DMS 273 (cell line): Measurements from ENCODE around the gene RFC3.
"Not testable (repeated sequence)": the region's sequence is repeated elsewhere in the genome, so short reads cannot be mapped to it uniquely, and the experiment has no call there.

Source experiments
- DNase-seq: peaks from one replicate; lab custom pipeline; 2025; ENCODE audit not compliant: unreplicated experiment; lab: John Stamatoyannopoulos, UW

Gene RFC3

DNA sequence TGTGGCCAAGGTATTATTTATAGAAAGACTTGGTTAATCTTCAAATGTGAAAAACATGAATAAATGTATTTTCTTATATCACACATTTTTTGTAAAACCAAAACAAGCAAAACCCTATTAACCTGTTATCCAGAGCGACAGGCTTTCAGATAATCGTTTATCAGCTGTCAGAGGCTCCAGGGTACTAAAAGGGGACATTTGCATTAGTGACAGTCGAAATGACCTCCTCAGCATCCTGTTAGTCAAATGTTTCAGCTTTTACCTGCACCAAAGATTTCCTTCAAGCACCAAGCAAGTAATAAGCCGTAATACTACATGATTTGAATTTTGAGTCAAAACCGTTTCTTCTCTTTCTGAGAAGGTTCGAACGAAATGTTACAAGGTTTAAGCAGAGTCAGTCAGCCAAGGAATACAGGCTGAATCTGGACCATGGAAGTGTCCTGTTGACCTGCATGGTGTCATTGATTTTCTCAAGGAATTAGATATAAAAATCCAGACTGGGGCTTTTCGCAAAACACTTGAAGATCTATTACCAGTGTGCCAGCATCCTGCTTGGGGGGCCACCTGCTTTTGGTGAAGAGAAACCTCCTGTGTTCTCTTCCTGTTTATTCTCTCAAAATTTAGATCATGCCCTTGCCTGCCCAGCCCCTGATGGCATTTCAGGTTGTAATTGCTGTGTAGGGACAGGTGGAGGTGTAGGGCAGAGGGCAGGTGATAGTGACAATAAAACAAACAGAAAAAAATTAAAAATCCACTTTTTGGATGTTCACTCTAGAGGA is 11.3 kb upstream of the RFC3 start:
- DNase-seq, result no peak

DNA sequence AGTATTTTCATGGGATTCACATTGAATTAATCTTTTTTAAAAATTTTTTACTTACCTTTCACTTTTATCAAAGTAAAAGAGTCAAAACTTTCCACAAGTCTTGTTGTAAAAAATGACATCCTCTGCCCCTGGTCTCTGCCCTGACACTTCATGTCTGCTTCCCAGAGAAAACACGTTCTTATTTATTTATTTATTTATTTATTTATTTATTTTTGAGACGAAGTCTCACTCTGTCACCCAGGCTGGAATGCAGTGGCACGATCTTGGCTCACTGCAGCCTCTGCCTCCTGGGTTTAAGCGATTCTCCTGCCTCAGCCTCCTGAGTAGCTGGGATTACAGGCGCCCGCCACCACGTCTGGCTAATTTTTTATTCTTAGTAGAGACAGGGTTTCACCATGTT is 5.1 kb upstream of the RFC3 start:
- not testable (repeated sequence) for DNase-seq

DNA sequence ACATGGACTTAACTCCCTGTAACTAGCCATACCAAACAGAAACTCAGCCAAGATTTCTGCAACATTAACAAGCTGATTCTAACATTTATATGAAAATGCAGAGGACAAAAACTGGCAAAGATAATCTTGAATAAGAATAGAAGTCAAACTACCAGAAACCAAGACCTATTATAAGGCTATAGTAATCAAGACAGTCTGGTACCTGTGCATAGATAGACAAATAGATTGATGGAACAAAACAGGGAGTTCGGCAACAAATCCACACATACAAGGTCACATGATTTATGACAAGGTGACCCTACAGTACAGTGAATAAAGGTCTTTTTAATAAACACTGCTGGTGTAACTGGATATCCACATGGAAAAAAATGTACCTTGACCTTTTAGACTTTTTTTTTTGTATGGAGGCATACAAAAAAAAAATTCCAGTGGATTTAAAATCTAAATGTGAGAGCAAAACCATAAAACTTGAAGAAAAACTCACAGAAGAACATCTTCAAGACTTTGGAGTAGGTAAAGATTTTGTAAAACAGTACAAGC is 2.9 kb upstream of the RFC3 start:
- no peak for DNase-seq

DNA sequence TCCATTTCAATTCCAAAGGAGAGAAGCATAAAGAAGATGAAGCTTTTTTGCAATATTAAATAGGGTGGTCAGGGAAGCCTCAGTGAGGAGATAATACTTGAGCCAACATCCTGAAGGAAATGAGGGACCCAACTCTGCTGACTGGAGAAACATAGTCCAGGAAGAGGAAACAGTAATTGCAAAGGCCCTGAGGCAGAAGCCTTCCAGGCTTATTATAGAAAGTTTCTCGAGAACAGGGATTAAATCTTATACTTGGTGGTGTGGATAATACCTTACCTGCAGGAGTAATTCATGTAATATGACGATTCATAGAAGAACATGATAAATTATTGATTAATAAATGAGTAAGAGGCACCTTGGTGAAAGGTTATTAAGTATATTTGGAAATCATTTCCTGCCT is 1.0 kb upstream of the RFC3 start:
- DNase-seq, result no peak

DNA sequence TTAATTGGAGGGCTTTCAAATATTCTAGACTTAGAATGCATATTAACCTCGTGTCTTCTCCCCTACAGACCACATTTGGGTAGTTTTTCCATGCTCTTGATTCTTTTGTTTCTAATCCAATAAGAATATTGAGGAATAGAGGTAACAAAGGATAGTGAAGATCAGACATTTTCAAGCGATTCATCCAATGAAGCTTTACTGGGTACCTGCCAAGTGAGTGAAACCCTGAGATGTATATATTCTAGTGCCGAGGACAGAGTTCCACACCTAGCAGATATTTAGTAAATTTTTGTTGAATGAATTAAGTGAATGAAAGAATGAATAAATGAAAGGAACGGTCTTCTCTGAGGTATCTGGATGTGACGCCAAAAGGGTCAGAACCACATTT is 442 bp upstream of the RFC3 start:
- no peak for DNase-seq

DNA sequence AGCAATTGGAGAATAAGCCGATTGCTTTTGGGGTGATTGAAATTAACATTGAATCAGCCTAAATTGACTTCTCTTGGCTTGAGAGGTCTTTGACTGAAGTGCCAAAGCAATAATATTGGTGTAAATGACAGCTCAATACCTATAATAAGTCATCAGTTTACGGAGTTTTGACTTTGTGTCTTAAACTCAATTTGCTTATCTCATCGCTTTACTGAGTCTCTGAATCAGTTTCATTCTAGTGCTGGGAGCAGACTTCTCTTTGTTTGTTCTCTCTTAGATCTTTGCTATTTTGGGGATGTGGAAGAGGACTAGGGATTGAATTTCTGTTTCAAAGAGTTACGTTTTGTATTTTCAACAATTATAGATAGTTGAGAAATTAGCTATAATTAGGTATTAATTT is 7.1 kb downstream of the RFC3 start:
- no peak for DNase-seq

DNA sequence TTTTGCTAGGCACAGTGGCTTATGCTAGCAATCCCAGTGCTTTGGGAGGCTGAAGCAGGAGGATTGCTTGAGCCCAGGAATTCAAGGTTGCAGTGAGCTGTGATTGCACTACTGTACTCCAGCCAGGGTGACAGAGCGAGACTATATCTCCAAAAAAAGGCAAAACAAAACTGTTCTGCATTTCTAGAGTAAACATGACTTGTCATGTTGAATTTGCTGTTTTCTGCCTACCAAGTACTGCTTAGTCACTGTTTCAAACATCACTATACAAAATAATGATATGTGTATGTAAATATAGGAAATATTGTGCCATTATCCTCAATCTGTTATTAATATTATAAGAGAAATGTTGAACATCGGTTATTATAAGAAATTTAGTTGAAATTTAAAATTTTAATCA is 9.2 kb downstream of the RFC3 start:
- DNase-seq, result no peak

DNA sequence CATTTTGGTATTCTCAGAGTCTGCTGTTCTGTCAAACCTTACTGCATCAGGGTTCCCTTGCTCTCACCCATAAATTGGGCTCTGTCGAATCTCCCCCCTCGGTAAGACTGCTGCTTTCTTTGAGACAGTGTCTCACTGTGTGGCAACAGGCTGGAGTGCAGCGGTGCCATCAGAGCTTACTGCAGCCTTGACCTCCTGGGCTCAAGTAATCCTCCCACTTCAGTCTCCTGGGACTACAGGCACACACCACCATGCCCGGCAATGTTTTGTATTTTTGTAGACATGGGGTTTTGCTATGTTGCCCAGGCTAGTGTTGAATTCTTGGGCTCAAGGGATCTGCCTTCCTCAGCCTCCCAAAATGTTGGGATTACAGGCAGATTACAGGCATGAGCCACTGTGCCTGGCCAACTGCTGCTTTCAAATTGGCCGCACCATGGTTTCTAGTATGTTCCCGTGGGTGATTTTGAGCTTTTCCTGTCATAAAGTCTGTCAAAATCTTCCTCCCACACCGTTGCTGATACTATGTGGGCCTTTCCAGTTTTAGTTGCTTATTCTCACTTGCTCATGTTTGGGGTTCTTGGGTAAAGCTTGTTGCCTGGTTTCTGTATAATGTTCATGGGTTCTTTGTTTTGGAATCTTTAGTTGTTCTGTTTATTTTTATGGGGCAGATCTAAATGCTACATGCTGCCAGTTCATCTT is 10.6 kb downstream of the RFC3 start:
- no peak for DNase-seq

DNA sequence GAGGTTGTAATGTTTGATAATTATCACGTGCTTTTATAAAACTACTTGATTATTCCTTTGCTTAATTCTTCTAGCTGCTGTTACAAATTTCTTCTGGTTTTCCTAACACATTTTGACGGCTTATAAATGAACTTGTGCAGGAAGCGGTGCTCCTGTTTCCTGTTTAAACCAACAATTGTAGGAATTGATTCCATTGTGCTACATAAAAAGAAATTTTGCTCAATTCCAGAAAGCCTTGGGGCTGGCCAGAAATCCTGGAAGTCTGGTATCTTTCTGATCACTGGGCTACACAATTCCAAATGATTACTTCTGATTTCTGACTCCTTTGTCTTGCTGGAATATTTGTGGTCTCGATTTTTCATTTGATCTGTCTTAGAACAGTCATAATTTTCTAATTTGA is 14.9 kb downstream of the RFC3 start:
- no peak for DNase-seq

DNA sequence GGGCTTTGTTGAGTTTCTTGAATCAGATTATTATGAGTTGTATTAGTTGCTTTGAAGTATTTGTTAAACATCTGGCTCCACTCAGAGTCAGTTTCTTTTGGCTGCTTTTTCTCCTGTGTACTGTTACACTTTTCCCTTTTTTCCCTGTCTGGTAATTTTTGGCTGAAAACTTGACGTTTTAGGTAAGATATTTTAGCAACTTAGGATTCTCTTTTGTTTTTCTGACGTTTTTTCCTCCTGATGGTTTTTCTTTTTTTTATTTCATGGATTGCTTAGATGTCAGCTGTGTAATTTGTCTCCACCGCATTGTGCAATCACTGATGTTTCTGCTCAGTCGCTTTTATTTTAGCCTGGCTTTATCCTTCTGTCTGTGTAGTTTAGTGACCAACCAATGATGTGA is 20.7 kb downstream of the RFC3 start:
- DNase-seq, result no peak

DNA sequence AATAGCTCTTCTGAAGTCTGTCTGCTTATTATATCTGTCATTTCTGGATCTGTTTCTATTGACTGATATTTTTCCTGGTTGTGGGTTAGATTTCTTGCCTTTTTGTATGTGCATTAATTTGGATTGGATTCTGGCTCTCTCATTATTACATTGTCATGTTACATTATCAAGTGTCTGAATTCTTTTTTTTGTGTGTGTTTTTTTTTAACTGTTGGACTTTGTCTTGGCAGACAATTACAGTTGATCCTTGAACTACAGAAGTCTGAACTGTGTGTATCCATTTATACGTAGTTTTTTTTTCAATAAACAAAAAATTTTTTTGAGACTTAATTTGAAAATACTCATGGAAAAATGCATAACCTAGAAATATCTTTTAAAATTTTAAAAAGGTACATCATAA is 22.5 kb downstream of the RFC3 start:
- no peak for DNase-seq

DNA sequence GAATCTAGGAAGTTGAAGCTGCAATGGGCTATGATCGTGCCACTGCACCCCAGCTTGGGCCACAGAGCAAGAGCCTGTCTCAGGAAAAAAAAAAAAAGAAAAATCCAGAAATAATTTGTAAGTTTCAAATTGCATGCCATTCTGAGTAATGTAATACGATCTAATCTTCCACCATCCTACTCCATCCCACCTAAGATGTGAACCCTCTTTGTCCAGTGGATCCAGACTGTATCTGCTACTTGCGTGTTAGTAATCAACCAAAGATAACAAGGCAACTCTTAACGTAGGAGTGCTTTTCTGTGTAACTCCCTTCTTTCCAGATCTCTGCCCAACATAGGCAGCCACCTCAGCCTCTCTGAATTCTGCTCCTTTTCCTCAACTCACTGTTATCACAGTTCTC is 24.3 kb downstream of the RFC3 start:
- no peak for DNase-seq

DNA sequence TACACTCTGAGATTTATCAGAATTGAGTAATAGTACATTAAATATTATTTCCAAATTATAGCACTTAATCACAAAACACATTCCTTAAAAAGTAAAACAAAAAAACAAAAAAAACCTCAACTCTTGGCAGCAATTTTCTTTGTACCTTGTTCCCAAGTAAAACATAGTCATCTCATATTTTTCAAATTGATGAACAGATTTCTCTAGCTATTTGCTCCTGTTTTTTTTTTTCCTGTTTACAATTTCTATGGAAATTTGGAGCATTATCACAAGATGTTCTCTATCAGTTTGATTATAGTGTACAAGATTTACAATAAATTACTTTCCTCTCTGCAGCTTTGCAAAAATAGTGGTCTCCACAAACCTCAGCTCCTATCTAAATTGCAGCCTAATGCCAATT is 25.0 kb downstream of the RFC3 start:
- no peak for DNase-seq

DNA sequence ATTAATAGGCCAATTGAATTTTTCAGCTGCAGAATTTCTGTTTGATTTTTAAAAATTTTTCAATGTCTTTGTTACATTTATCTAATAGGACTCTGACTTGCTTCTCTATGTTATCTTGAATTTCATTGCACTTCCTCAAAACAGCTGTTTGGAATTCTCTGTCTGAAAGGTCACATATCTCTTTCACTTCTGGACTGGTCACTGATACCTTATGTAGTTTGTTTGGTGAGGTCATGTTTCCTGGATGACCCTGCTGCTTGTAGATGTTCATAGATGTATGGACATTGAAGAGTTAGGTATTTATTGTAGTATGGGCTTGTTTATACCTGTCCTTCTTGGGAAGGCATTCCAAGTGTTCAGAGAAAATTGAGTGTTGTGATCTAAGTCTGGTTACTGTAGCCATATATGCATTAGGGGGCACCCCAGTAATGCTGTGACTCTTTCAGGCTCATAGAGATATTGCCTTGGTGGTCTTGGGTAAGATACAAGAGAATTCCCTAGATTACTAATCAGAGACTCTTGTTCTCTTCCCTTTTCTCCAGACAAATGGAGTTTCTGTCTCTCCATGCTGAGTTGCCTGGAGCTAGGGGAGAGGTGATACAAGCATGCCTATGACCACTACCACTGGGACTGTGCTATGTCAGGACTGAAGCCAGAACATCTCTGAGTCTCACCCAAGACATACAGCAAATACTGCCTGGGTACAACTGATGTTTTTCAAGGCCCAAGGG is 27.8 kb downstream of the RFC3 start:
- DNase-seq, result no peak

DNA sequence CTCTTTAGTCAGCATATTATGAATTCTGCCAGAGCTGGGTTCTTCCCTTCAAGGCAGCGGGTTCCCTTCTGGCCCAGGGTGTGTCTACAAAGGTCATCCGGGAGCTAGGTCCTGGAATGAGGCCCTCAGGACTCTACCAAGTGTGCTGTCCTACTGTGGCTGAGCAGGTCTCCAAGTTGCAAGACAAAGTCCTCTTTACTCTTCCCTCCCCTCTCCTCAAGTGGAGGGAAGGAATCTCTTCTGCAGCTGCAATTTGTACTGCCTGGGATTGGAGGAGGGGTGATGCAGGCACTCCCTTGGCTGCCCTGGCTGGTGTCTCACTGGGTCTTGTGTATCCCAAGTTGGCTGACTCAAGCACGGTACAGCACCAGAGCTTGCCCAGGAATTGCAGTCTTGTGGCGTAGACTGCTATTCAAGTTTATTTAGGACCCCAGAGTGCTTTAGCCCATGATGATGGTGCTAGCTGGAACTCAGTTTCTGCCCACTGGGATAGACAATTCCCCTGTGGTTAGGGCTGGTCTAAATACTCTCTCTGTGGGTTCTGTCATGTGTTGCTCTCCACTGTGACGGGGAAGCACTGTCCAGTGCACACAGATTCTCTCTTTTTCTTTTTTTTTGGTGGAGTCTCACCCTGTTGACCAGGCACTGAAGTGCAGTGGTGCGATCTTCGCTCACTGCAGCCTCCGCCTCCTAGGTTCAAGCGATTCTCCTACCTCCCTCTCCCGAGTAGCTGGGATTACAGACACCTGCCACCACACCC is 28.5 kb downstream of the RFC3 start:
- no peak for DNase-seq

DNA sequence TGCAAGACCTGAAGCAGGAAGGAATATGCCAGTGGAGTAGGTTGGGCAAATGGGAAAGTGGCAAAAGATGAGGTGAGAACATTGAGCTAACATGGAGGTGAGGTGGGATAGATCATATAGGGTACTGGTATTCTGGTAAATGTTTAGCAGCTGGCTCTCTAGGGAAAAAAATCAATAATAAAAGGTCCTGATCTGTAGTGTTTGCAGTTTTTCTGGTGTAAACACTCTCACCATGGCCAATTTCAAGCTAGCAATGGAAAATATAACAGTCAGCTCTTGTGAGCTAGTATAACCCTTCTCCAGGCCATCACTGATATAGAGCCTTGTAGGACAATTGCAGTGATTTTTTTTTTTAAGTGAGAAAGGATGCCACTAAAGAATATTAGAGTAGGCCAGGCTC is 31.3 kb downstream of the RFC3 start:
- DNase-seq, result no peak

DNA sequence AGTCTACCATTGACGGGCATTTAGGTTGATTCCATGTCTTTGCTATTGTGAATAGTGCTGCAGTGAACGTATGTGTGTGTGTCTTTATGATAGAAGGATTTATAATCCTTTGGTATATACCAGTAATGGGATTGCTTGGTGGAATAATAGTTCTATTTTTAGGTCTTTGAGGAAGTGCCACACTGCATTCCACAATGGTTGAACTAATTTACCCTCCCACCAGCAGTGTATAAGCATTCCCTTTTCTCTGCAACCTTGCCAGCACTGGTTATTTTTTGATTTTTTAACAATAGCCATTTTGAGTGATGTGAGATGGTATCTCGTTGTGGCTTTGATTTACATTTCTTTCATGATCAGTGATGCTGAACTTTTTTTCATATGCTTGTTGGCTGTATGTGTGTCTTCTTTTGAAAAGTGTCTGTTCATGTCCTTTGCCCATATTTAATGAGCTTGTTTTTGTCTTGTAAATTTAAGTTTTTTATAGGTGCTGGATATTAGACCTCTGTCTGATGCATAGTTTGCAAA is 37.5 kb downstream of the RFC3 start:
- no peak for DNase-seq

DNA sequence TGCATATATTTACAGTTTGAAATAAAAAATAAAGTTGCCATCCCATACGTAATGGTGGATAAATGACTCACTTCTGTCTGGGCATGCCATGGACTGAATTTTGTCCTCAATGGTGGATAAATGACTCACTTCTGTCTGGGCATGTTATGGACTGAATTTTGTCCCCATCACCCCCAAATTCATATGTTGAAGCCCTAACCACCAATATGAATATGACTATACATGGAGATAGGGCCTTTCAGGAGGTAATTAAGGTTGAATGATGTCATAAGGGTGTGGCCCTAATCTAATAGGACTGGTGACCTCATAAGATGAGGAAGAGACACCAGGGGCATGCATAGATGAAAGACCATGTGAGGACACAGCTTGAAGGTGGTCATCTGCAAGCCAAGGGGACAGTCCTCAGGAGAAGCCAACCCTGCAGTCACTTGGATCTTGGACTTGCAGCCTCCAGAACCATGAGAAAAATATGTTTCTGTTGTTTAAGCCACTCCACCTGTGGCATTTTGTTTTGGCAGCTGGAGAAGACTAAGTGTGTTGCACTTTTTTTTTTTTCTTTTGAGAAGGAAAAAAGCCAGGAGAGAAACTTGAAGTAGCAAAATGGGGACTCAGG is 41.8 kb downstream of the RFC3 start:
- DNase-seq, result no peak

DNA sequence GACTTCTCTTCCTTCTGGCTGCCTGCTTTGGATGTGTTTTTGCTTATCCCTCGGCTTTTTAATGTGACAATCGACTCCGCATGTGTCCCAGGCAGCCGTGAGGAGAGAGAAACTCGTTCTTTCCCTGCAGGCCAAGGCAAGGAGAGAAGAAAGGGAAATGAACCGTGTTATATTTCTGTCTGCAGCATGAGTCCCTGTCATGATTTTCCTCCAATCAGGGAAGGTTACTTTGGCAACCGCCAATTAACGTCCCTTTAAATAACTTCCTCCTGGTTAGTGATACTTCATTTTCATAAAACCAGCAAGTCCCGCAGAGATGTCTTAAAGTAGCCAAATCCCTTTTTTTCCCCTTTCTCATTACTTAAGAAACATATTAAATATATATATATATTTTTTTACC is 42.6 kb downstream of the RFC3 start:
- DNase-seq, result no peak

DNA sequence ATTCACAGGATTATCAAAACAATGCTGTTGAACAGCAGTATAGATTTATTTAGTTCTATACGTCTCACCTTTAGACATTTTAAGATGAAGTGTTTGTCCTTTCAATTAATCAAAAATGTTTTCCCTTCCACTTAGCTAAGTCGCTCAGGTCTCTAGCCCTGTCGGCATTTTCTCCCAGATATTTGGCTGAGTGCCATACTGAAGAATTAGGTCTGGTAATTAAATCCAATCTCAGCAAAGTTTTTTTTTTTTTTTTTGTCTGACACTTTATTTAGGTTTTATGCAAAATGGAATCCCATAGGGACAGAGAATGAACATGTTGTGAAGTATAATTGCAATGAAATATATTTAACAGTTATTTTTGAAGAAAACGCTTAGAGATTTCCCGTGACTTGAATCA is 44.1 kb downstream of the RFC3 start:
- DNase-seq, result peak; percentile 15
